HG03354 (cell line): ENCODE data around the gene RPTOR.

Experiments
- ATAC-seq: cut with Tn5 transposase; IDR thresholded peaks from one replicate; pipeline ENCODE4 v1.9.1; 2021; ENCODE audit warnings: mild to moderate bottlenecking; ENCODE audit not compliant: unreplicated experiment, poor library complexity, severe bottlenecking

Gene RPTOR

GRCh38 chr17:80885947-80886582 is 341.4 kb downstream of the RPTOR start:
- no peak for ATAC-seq

GRCh38 chr17:80886641-80887573 is 342.3 kb downstream of the RPTOR start:
- no peak for ATAC-seq

- no peak for ATAC-seq
Observed at GRCh38 chr17:80887639-80888175, 343.1 kb downstream of the RPTOR start.

DNA sequence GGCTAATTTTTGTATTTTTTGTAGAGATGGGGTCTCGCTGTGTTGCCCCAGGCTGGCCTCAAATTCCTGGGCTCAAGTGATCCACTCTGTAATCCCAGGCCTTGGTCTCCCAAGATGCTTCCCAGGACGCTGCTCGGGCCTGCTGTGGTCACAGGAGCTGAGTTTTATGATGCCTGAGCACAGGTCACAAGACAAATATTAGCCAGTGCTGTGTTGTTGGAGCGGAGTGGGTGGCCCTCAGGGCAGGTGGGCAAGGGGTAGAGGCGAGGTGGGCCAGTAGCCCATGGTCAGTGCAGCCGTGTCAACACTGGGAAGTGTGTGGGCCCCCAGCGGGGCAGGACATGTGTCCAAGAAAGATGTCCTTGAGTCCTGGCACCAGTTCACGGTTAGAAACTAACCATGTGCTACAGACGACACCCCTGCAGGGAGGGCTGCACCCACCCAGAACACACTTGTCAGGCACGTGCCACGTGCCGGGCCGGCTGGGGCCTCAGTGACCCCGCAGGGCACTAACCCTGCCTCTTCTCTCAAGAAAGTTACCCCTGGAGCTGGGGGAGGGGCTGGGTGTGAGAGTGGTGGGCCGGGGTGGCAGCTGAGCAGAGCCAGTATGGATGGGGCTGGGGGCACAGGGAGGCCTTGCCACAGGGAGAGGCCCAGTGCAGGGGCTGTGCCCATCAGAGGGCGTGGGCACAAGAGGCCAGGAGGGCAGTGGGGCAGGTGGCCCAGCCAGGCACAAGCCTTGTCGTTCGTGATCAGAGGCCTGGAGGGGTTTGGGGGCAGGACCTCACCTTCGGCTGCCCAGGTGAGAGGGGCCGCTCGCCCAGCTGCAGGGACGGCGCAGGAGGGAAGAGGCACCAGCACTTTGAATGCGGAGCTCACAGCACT is 343.9 kb downstream of the RPTOR start:
- ATAC-seq = no peak

DNA sequence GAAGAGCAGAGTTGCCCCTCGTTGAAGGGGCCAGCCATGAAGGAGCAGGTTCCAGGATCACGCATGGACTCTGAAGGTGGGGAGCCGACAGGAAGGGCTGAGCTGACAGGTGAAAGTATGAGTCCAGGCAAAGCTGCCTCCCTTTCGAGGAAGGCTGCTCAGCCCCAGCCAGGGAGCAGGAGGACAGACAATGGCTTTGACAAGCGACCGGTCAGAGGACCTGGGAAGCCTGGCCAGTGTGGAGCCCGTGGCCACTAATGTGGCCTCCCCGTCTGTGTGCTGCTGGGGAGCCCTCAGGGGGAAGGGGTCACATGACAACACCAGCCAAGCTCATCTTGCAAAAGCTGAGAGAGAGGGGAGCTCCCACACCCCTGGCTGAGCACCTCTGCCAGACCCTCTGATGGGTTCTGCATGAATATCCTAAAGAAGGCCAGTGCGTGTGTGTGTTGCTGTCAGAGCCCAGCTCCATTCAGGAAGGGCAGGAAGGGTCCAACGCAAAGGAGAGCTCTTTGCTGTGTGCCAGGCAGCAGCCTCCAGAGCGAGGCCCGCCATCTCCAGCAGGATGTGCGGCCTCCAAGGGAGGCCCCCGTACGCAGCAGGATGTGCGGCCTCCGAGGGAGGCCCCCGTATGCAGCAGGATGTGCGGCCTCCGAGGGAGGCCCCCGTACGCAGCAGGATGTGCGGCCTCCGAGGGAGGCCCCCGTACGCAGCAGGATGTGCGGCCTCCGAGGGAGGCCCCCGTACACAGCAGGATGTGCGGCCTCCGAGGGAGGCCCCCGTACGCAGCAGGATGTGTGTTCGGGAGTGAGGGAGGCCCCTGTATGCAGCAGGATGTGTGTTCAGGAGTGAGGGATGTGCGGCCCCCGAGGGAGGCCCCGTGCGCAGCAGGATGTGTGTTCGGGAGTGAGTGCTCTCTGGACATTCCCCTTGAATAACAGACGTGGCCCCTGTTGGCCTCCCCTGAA is 344.9 kb downstream of the RPTOR start:
- ATAC-seq = no peak

GRCh38 chr17:80890196-80890920 is 345.7 kb downstream of the RPTOR start:
- no peak for ATAC-seq

DNA sequence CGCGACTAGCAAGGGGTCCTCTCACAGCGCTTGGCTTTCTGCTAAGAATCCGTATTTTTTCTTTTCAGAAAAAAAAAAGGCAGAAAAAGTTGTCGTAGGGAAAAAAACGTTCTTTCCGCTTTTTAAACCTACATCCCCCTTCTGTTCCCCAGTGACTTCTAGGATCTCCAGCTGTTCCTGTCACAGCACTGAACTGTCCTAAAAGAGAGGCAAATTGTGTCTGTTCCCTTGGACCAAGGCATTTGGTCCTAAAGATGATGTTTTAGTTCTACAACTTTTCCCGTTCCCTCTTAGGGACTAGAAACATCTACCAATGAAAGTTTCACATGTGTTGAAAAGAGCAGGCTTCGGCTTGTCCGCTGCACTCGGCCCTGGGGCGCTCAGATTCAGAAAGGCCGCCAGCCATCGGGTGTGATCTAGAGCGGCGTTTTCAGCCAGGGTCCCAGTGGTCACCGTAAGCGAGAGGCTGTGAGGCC is 346.3 kb downstream of the RPTOR start:
- no peak for ATAC-seq

- ATAC-seq = peak; percentile 31
Observed at GRCh38 chr17:80891397-80892018, 346.9 kb downstream of the RPTOR start.

- ATAC-seq = peak; percentile 45
Observed at GRCh38 chr17:80892019-80892855, 347.6 kb downstream of the RPTOR start.

DNA sequence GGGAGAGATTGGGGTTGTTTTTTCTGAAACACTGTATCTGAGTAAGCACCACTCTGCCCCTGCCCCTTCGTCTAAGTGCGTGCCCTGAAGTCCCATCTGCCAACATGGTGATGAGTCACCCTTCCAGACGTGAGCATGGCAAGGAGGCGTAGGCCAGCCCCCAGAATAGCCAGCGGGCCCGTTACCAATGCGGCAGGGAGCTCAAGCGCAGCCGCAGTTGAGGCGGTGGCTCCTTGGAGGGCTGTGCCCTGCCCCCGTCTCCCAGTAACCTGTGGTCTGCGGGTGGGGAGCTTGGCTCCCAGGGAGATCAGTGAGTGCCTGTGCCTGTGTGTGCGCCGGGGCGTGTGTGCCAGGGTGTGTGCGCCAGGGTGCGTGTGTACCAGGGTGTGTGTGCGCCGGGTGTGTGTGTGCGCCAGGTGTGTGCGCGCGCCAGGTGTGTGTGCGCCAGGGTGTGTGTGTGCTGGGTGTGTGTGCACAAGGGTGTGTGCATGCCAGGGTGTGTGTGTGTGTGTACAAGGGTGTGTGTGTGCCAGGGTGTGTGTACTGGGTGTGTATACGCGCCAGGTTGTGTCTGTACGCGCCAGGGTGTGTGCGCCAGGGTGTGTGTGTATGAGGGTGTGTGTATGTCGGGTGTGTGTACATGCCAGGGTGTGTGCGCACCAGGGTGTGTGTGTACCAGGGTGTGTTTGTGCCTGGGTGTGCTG is 348.4 kb downstream of the RPTOR start:
- no peak for ATAC-seq

DNA sequence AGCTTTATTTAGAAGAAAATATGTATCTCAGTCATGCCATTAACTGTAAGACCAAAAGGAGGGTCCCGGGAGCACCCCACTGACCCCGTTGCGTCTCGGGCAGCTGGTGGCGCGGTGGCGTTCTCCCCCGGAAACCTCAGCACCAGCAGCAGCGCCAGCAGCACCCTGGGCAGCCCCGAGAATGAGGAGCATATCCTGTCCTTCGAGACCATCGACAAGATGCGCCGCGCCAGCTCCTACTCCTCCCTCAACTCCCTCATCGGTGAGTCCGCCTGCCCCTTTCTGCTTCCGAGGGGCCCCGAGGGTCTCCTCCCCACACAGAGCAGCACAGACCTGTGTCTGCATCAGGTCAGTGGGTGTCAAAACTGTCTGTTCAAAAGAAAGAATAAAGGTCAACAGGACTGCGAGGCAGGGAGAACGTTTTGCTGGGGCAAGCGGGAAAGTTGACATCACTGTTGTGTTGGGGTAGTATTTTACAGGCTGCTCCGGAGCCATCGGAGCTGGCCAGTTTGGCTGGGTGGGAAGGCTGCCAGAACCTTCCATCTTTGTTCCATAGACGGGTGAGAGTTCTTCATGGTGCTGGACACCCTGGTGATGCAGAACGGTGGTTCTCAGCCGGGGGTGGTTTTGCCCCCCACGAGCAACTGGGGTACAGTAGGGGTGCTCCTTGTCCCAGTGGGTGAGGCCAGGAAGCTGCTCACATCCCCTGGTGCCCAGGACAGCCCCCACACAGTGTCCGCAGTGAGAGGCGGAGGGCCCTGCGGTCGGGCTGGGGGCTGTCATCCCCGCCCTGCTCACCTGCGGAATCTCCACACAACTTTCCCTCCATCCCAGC is 349.2 kb downstream of the RPTOR start:
- no peak for ATAC-seq

- no peak for ATAC-seq
Observed at GRCh38 chr17:80894439-80894721, 349.7 kb downstream of the RPTOR start.

- no peak for ATAC-seq
Observed at GRCh38 chr17:80894726-80895125, 350.1 kb downstream of the RPTOR start.

DNA sequence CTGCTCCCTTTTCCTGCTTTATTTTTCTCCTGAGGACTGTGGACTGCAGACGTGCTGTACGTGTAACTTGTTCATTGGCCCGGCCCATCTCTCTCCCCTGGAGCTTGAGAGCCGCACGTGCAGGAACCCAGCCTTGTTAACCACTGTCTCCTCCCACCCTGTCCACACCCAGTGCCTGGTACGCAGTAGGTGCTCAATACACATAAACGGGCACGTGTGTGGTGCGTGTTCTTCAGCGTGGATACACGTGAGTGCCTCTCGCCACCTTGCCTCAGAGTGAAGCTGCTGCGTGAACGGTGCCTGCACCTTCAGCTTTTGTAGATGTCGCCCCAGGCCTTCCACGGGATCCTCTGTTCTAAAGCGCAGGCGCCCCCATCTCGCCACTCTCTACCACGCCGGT is 350.7 kb downstream of the RPTOR start:
- no peak for ATAC-seq

GRCh38 chr17:80898716-80899115 is 354.1 kb downstream of the RPTOR start:
- no peak for ATAC-seq
